ENCODE results near the gene BMPR1A.

The BMPR1A gene

DNA sequence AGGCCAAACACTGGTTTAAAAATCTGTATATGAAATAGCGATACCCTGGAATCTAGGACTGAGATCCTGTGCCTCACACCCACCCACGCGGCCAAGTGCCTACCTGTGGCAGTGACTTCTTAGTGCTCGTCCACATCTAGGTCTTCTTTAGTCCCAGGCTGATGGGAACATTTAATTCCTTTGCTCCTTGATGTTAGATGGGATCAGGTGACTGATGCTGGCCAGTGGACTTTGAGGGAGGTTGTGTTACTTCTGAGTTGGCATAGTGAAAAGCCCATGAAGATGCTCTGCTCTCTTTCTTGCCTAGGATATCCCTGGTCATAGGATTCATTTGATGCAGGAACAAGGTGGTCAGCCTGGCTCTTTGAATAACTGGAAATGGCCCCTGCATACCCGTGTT, 59.2 kb downstream of the BMPR1A start:
- Mint-ChIP-seq H3K4me3 (no peak overlapping the region), H3K27me3 (ENCODE audit: low read depth) (no peaks in the 10 kb centered on the region), H3K27ac (no peak overlapping the region), H3K4me1 (ENCODE audit: low read depth) (no peaks in the 10 kb centered on the region), H3K9me3 (no peaks in the 10 kb centered on the region), H3K36me3 (ENCODE audit: low read depth) (no peaks in the 10 kb centered on the region)
- no peak for DNase-seq (ENCODE audit: low spot score)

GRCh38 chr10:86817246-86817645, 60.8 kb downstream of the BMPR1A start:
- H3K27me3 Mint-ChIP-seq (ENCODE audit: low read depth): no peaks in the 10 kb centered on the region
- H3K4me1 Mint-ChIP-seq (ENCODE audit: low read depth): no peaks in the 10 kb centered on the region
- no peaks in the 10 kb centered on the region for H3K36me3 Mint-ChIP-seq (ENCODE audit: low read depth)
- H3K27ac Mint-ChIP-seq: no peak overlapping the region
- DNase-seq (ENCODE audit: low spot score): no peak
- no peaks in the 10 kb centered on the region for H3K9me3 Mint-ChIP-seq
- H3K4me3 Mint-ChIP-seq: no peak overlapping the region

GRCh38 chr10:86819567-86819966, 63.1 kb downstream of the BMPR1A start:
- Mint-ChIP-seq H3K36me3 (ENCODE audit: low read depth) (no peaks in the 10 kb centered on the region), H3K9me3 (no peaks in the 10 kb centered on the region), H3K4me3 (no peak overlapping the region), H3K4me1 (ENCODE audit: low read depth) (no peaks in the 10 kb centered on the region), H3K27me3 (ENCODE audit: low read depth) (peaks cover 4% of the 10 kb centered on the region), H3K27ac (no peak overlapping the region)
- no peak for DNase-seq (ENCODE audit: low spot score)

- Mint-ChIP-seq H3K27me3 (ENCODE audit: low read depth) (peaks cover 4% of the 10 kb centered on the region), H3K27ac (no peak overlapping the region), H3K4me3 (no peak overlapping the region), H3K9me3 (no peaks in the 10 kb centered on the region), H3K36me3 (ENCODE audit: low read depth) (no peaks in the 10 kb centered on the region), H3K4me1 (ENCODE audit: low read depth) (no peaks in the 10 kb centered on the region)
- DNase-seq (ENCODE audit: low spot score): no peak
These were observed 64.1 kb downstream of the BMPR1A start for GRCh38 chr10:86820509-86820908.

- H3K27me3 Mint-ChIP-seq (ENCODE audit: low read depth): peaks cover 4% of the 10 kb centered on the region
- H3K9me3 Mint-ChIP-seq: no peaks in the 10 kb centered on the region
- H3K4me3 Mint-ChIP-seq: no peak overlapping the region
- no peak overlapping the region for H3K27ac Mint-ChIP-seq
- H3K36me3 Mint-ChIP-seq (ENCODE audit: low read depth): no peaks in the 10 kb centered on the region
- H3K4me1 Mint-ChIP-seq (ENCODE audit: low read depth): no peaks in the 10 kb centered on the region
- DNase-seq (ENCODE audit: low spot score): no peak
These were observed 65.1 kb downstream of the BMPR1A start for GRCh38 chr10:86821388-86821999.

DNA sequence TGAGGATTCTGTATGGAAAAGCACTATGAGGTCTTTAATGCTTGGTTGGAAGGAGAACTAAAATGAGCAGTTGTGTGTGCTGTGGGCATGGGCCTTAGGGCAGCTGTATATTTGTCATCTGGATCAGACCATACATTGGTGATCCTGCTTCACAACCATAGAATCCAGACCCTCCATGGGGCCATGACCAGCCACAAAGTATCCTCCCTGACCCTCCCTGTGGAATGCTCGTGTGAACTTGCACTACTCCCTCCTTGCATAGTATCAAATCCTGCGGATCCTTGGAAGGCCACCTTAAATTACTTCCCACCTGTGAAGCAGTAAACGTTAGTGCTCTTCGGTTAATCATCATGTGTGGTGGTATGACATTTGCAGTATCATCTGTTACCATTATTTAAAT, 67.1 kb downstream of the BMPR1A start:
- H3K27me3 Mint-ChIP-seq (ENCODE audit: low read depth): peaks cover 4% of the 10 kb centered on the region
- H3K27ac Mint-ChIP-seq: no peak overlapping the region
- no peaks in the 10 kb centered on the region for H3K4me1 Mint-ChIP-seq (ENCODE audit: low read depth)
- H3K4me3 Mint-ChIP-seq: no peak overlapping the region
- H3K9me3 Mint-ChIP-seq: no peaks in the 10 kb centered on the region
- H3K36me3 Mint-ChIP-seq (ENCODE audit: low read depth): no peaks in the 10 kb centered on the region
- no peak for DNase-seq (ENCODE audit: low spot score)

DNA sequence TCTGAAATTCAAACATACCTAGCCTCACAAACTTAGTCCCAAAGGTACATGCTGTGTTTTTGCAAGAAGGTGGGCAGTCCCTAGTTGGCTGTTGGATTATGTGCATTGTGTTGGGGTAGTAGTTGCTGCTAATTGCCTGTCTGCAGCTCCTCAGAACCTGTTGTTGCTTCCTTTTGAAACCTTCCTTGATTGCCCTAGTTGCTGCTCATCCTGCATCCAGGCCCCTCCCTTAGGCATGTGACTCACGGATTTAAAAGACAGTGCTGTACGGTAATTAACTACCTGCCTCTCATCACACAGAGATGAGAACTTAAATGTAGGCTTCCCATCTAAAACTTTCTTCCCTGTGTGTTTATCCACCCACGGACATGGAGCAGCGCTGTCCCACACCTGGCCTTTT, 67.7 kb downstream of the BMPR1A start:
- DNase-seq (ENCODE audit: low spot score): no peak
- Mint-ChIP-seq H3K27ac (no peak overlapping the region), H3K4me1 (ENCODE audit: low read depth) (no peaks in the 10 kb centered on the region), H3K27me3 (ENCODE audit: low read depth) (peaks cover 4% of the 10 kb centered on the region), H3K9me3 (no peaks in the 10 kb centered on the region), H3K36me3 (ENCODE audit: low read depth) (no peaks in the 10 kb centered on the region), H3K4me3 (no peak overlapping the region)

DNA sequence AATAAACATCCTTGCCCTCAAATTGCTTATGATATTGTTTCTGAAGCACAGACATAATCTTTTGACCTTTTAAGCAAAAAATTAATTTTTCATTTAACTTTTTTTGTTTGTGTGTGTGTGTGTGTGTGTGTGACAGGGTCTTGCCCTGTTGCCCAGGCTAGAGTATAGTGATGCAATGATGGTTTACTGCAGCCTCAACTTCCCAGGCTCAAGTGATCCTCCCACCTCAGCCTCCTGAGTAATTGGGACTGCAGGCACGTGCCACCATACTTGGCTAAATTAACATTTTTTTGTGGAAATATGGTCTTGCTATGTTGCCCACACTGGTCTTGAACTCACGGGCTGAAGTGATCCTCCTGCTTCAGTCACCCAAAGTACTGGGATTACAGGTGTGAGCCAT, 68.9 kb downstream of the BMPR1A start:
- DNase-seq (ENCODE audit: low spot score): no peak
- H3K4me1 Mint-ChIP-seq (ENCODE audit: low read depth): no peaks in the 10 kb centered on the region
- H3K27me3 Mint-ChIP-seq (ENCODE audit: low read depth): peaks cover 7% of the 10 kb centered on the region
- no peak overlapping the region for H3K27ac Mint-ChIP-seq
- no peaks in the 10 kb centered on the region for H3K9me3 Mint-ChIP-seq
- H3K4me3 Mint-ChIP-seq: no peak overlapping the region
- no peaks in the 10 kb centered on the region for H3K36me3 Mint-ChIP-seq (ENCODE audit: low read depth)

DNA sequence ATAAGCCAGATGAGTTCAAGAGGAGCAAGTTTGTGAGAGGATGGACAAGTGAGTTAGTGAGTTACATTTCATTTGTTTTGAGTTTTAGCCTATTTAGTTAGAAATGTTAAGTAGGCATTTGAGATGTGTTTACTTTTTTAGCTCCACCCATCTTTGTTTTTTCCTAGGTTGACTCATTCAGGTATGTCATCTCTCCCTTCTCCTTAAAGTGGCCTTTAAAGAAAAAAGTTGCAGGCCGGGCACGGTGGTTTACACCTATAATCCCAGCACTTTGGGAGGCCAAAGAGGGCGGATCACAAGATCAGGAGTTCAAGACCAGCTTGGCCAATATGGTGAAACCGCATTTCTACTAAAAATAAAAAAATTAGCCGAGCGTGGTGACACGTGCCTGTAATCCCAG, 71.2 kb downstream of the BMPR1A start:
- H3K36me3 Mint-ChIP-seq (ENCODE audit: low read depth): no peaks in the 10 kb centered on the region
- H3K4me1 Mint-ChIP-seq (ENCODE audit: low read depth): no peaks in the 10 kb centered on the region
- no peak overlapping the region for H3K27ac Mint-ChIP-seq
- no peak for DNase-seq (ENCODE audit: low spot score)
- no peaks in the 10 kb centered on the region for H3K9me3 Mint-ChIP-seq
- H3K4me3 Mint-ChIP-seq: no peak overlapping the region
- peaks cover 7% of the 10 kb centered on the region for H3K27me3 Mint-ChIP-seq (ENCODE audit: low read depth)

GRCh38 chr10:86828145-86828544, 71.7 kb downstream of the BMPR1A start:
- no peaks in the 10 kb centered on the region for H3K36me3 Mint-ChIP-seq (ENCODE audit: low read depth)
- no peak for DNase-seq (ENCODE audit: low spot score)
- no peaks in the 10 kb centered on the region for H3K9me3 Mint-ChIP-seq
- no peak overlapping the region for H3K4me3 Mint-ChIP-seq
- H3K27me3 Mint-ChIP-seq (ENCODE audit: low read depth): peaks cover 7% of the 10 kb centered on the region
- no peaks in the 10 kb centered on the region for H3K4me1 Mint-ChIP-seq (ENCODE audit: low read depth)
- no peak overlapping the region for H3K27ac Mint-ChIP-seq

DNA sequence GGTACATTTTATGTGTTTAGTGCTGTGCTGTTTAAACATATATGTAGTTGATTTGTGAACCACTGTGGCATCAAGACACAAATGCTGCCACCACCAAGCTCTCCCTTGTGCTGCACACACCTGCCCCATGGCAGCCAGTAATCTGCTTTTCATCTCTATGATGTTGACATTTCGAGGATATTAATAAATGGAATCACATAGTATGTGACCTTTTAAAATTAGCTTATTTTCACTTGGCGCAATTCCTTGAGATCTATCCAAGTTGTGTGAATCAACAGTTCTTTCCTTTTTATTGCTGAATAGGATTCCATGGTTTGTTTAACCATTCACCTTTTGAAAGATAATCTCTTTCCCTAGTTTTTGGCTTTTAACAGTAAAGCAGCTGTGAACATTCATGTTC, 73.1 kb downstream of the BMPR1A start:
- H3K27ac Mint-ChIP-seq: no peak overlapping the region
- DNase-seq (ENCODE audit: low spot score): no peak
- no peaks in the 10 kb centered on the region for H3K36me3 Mint-ChIP-seq (ENCODE audit: low read depth)
- H3K27me3 Mint-ChIP-seq (ENCODE audit: low read depth): peaks cover 7% of the 10 kb centered on the region
- no peaks in the 10 kb centered on the region for H3K9me3 Mint-ChIP-seq
- no peak overlapping the region for H3K4me3 Mint-ChIP-seq
- no peaks in the 10 kb centered on the region for H3K4me1 Mint-ChIP-seq (ENCODE audit: low read depth)

DNA sequence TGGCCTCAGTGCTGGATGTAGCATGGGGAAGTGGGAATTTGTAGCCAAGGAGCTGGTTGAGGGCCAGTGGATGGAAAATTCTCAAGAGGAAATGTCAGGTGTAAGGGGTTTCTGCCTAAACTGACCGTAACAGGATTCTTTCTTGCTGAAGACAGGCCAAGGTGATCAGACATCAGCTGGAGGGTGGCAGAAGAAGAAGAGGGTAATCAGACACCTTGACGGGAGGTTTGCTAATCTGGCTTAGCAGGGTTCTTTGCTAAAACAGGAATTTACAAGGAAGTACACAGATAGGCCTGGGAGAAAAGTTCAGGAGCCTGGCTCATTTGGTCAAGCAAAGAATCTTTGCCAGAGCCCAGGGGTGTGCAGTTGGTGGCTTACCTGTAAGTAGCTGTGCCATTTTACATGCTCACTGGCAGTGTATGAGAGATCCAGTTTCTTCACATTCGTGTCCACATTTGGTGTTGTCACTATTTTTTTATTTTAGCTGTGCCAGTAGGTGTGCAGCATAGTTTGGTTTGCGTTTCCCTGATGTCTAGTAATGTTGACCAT, 73.7 kb downstream of the BMPR1A start:
- no peak overlapping the region for H3K27ac Mint-ChIP-seq

DNA sequence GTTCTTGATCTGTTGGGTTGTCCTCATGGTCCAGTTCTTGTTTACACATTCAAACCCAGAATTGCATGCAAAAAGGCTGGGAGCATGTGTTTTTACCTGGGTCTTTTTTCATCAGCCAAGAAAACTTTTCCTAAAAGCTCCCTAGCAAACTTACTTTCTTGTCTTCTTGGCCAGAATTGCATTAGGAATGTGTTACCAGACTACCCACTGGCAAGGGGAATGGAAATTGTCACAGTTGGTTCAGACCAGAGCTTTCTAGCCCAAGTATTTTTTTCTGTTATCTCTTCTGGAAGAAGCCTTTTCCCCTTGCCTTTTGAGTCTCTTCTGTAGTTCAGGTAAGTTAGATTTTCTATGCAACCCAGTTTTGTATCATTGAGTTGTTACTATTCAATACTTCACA, 77.5 kb downstream of the BMPR1A start:
- H3K36me3 Mint-ChIP-seq (ENCODE audit: low read depth): no peaks in the 10 kb centered on the region
- H3K27ac Mint-ChIP-seq: no peak overlapping the region

More for the DNA sequence above, 73.7 kb downstream of the BMPR1A start:
- H3K9me3 Mint-ChIP-seq: no peaks in the 10 kb centered on the region
- H3K36me3 Mint-ChIP-seq (ENCODE audit: low read depth): no peaks in the 10 kb centered on the region
- H3K4me1 Mint-ChIP-seq (ENCODE audit: low read depth): no peaks in the 10 kb centered on the region
- DNase-seq (ENCODE audit: low spot score): no peak
- no peak overlapping the region for H3K4me3 Mint-ChIP-seq
- H3K27me3 Mint-ChIP-seq (ENCODE audit: low read depth): peaks cover 9% of the 10 kb centered on the region

GRCh38 chr10:86836044-86836443, 79.6 kb downstream of the BMPR1A start:
- Mint-ChIP-seq H3K27me3 (ENCODE audit: low read depth) (peaks cover 6% of the 10 kb centered on the region), H3K36me3 (ENCODE audit: low read depth) (no peaks in the 10 kb centered on the region), H3K27ac (no peak overlapping the region), H3K4me3 (no peak overlapping the region), H3K4me1 (ENCODE audit: low read depth) (peaks cover 6% of the 10 kb centered on the region), H3K9me3 (no peaks in the 10 kb centered on the region)
- no peak for DNase-seq (ENCODE audit: low spot score)

More for the DNA sequence above, 77.5 kb downstream of the BMPR1A start:
- Mint-ChIP-seq H3K4me1 (ENCODE audit: low read depth) (peaks cover 3% of the 10 kb centered on the region), H3K9me3 (no peaks in the 10 kb centered on the region), H3K4me3 (no peak overlapping the region), H3K27me3 (ENCODE audit: low read depth) (peaks cover 9% of the 10 kb centered on the region)
- no peak for DNase-seq (ENCODE audit: low spot score)

DNA sequence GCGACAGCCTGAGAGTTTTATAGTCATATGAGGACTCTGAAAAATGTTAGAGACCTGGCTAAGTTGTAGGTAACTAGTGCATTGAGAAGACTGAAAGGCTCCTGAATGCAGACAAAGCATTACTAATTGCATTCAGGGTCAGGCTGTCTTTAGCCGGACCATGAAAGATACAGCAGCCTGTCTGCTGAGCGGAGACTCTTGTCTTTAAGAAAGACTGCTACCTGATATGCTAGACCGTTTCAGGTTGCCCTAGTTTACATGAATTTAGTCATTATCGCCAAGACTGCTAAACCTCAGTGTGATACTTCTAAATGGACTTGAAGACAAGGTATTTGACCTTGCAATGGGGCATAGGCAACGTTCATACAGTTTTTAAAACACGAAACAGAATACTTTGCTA, 81.2 kb downstream of the BMPR1A start:
- no peak for DNase-seq (ENCODE audit: low spot score)
- Mint-ChIP-seq H3K4me1 (ENCODE audit: low read depth) (peaks cover 6% of the 10 kb centered on the region), H3K27ac (no peak overlapping the region), H3K9me3 (no peaks in the 10 kb centered on the region), H3K36me3 (ENCODE audit: low read depth) (no peaks in the 10 kb centered on the region), H3K4me3 (no peak overlapping the region), H3K27me3 (ENCODE audit: low read depth) (peaks cover 6% of the 10 kb centered on the region)

Measured in T-helper 2 cell treated with Interferon-gamma antibody and Interleukin-4, amounts not matched to agents 5 μg/mL and 100 μg/mL, for 36 hours (primary cell).